CD14-positive monocyte (primary cell): Measurements from ENCODE around the gene SPAG7. TPM values are rescaled to one million over a fixed set of nuclear protein-coding genes. Genes with fewer than 3 reads are reported as not detected.
A peak's percentile ranks its signal among the peaks of the same experiment; 100 is the strongest.

Experiments used
- DNase-seq, 3 donors: peaks; one replicate each; pipeline ENCODE4 v3.0.0-alpha.2; 2011 to 2022
- H2AFZ ChIP-seq: 2 replicates; pipeline ENCODE4 v1.6.0; 2012; ENCODE audit warnings: mild to moderate bottlenecking, low read depth, low read length, inconsistent platforms; ENCODE audit not compliant: insufficient read depth, poor library complexity, severe bottlenecking
- H3K27ac ChIP-seq, 2 donors: 1 replicate in 1 of 2; 2 replicates in 1 of 2; pipeline ENCODE4 v1.5.1; 2012 to 2013; ENCODE audit warnings: low read length in 2 of 2, control low read depth in 1 of 2, inconsistent platforms in 1 of 2, low read depth in 1 of 2, mild to moderate bottlenecking in 1 of 2
- H3K27me3 ChIP-seq, 2 donors: one replicate each; pipeline versions ENCODE4 v1.6.0 to v1.6.1; 2011 to 2013; ENCODE audit warnings: low read length in 2 of 2; ENCODE audit not compliant: control insufficient read depth in 2 of 2, insufficient read depth in 2 of 2
- H3K36me3 ChIP-seq, 2 donors: replicated peaks in 1 of 2; 1 replicate in 1 of 2; 2 replicates in 1 of 2; pipeline versions ENCODE4 v1.5.1 to v1.6.1; 2012 to 2013; ENCODE audit warnings: low read length in 2 of 2, control low read depth in 1 of 2, inconsistent platforms in 1 of 2, mild to moderate bottlenecking in 1 of 2; ENCODE audit not compliant: insufficient read depth in 2 of 2, control insufficient read depth in 1 of 2
- H3K4me1 ChIP-seq, 2 donors: 1 replicate in 1 of 2; 2 replicates in 1 of 2; pipeline versions ENCODE4 v1.5.1 to v1.6.1; 2012 to 2013; ENCODE audit warnings: low read length in 2 of 2, control low read depth in 1 of 2, inconsistent platforms in 1 of 2, mild to moderate bottlenecking in 1 of 2, moderate library complexity in 1 of 2; ENCODE audit not compliant: insufficient read depth in 2 of 2, control insufficient read depth in 1 of 2
- H3K4me2 ChIP-seq: replicated peaks from 2 replicates; pipeline ENCODE3; 2012; ENCODE audit warnings: low read length, moderate library complexity, mild to moderate bottlenecking; ENCODE audit not compliant: poor library complexity, severe bottlenecking; ENCODE audit errors: extremely low read depth
- H3K4me3 ChIP-seq, 3 experiments: fragments of 200-600 bp in 1 of 3; sonication (generic) in 1 of 3; replicated peaks in 1 of 3; 1 replicate in 2 of 3; 2 replicates in 1 of 3; pipeline ENCODE4 v1.5.1; 2011 to 2013; ENCODE audit warnings: low read length in 3 of 3, mild to moderate bottlenecking in 3 of 3, control low read depth in 2 of 3, low read depth in 2 of 3, inconsistent platforms in 1 of 3, moderate library complexity in 1 of 3
- H3K79me2 ChIP-seq: 2 replicates; pipeline ENCODE4 v1.6.0; 2012; ENCODE audit warnings: mild to moderate bottlenecking, control low read depth, inconsistent platforms, low read length, moderate library complexity; ENCODE audit not compliant: insufficient read depth
- H3K9ac ChIP-seq: 2 replicates; pipeline ENCODE4 v1.6.0; 2017; ENCODE audit warnings: low read length, mild to moderate bottlenecking; ENCODE audit not compliant: insufficient read depth, poor library complexity, severe bottlenecking
- H3K9me3 ChIP-seq, 2 donors: replicated peaks in 1 of 2; 1 replicate in 1 of 2; 2 replicates in 1 of 2; pipeline versions ENCODE4 v1.5.1 to v1.6.1; 2012 to 2013; ENCODE audit warnings: low read length in 2 of 2, control low read depth in 1 of 2; ENCODE audit not compliant: control insufficient read depth in 1 of 2, insufficient read depth in 1 of 2
- H4K20me1 ChIP-seq: 2 replicates; pipeline ENCODE4 v1.6.0; 2012; ENCODE audit warnings: mild to moderate bottlenecking, low read length, control low read depth, moderate library complexity; ENCODE audit not compliant: insufficient read depth
- H3K27ac Mint-ChIP-seq, 7 donors: one replicate each; pipeline ENCODE4 v1.8.0; 2020; ENCODE audit warnings: mild to moderate bottlenecking in 7 of 7, mixed read lengths in 7 of 7, moderate library complexity in 6 of 7, inconsistent platforms in 2 of 7
- H3K27me3 Mint-ChIP-seq, 3 donors: one replicate each; pipeline ENCODE4 v1.8.0; 2021 to 2022; ENCODE audit warnings: low read depth in 3 of 3, mild to moderate bottlenecking in 3 of 3, mixed read lengths in 3 of 3, moderate library complexity in 3 of 3, inconsistent platforms in 1 of 3
- H3K36me3 Mint-ChIP-seq, 2 donors: one replicate each; pipeline ENCODE4 v1.8.0; 2020; ENCODE audit warnings: mixed read lengths in 2 of 2, inconsistent platforms in 1 of 2, mild to moderate bottlenecking in 1 of 2
- H3K4me1 Mint-ChIP-seq: one replicate; pipeline ENCODE4 v1.8.0; 2020; ENCODE audit warnings: mild to moderate bottlenecking, mixed read lengths
- H3K4me3 Mint-ChIP-seq, 2 donors: one replicate each; pipeline ENCODE4 v1.8.0; 2020; ENCODE audit warnings: mild to moderate bottlenecking in 2 of 2, mixed read lengths in 2 of 2, moderate library complexity in 1 of 2
- H3K9me3 Mint-ChIP-seq, 7 donors: one replicate each; pipeline ENCODE4 v1.8.0; 2020 to 2022; ENCODE audit warnings: mixed read lengths in 7 of 7, mild to moderate bottlenecking in 6 of 7, moderate library complexity in 6 of 7, inconsistent platforms in 2 of 7
- WGBS: methylation state at CpG from one replicate; pipeline ENCODE4 v1.1.5; 2013; ENCODE audit warnings: missing lambda C conversion rate; ENCODE audit not compliant: insufficient coverage; 5-methylcytosine and 5-hydroxymethylcytosine counted together
- intact Hi-C, 2 donors: fragments of 100-400 bp; cut with micrococcal nuclease; formaldehyde crosslinking; loops; one replicate each; pipeline versions ENCODE4 v1.15.0 to v1.15.1; 2023
- polyA plus RNA-seq, 3 donors: library from polyadenylated mRNA; depleted of rRNA in 1 of 3; unstranded in 2 of 3; stranded (reverse) in 1 of 3; fragments of 300-500 nt in 2 of 3; fragments of >200 nt in 1 of 3; fragmentation: Illumina TruSeq in 2 of 3; gene quantifications; 1 replicate in 2 of 3; 2 replicates in 1 of 3; pipeline ENCODE4 v1.2.3, GENCODE V29; 2012 to 2021
- TF ChIP-seq, protein P1 (sequence below): fragments of 200-600 bp; IDR thresholded peaks from one replicate; pipeline ENCODE4 v1.8.0; 2022; ENCODE audit warnings: antibody characterized with exemption, mild to moderate bottlenecking

Gene SPAG7
- polyA plus RNA-seq, 3 donors, result 75.6 to 96.7 (median 85.1) TPM

GRCh38 chr17:4968486-4969046, 949 bp upstream of the SPAG7 start:
- Mint-ChIP-seq H3K4me1 (peaks cover 43% of the 10 kb centered on the region), H3K36me3 (peaks cover 52 to 58% of the 10 kb centered on the region in 2 donors), H3K9me3 (peaks cover 0 to 2% (median 0%) of the 10 kb centered on the region in 7 donors), H3K27ac (peak overlapping the region in 2 of 7 donors; percentile 20 to 66), H3K4me3 (no peak overlapping the region), H3K27me3 (peaks cover 0 to 4% (median 2%) of the 10 kb centered on the region in 3 donors)
- intact Hi-C loops, result no loop called here
- Histone ChIP-seq H3K27ac (peak overlapping the region; percentile 94 to 96), H3K79me2 (peaks cover 44% of the 10 kb centered on the region), H3K9ac (peak overlapping the region; percentile 71), H2AFZ (peak overlapping the region; percentile 88), H3K4me3 (peak overlapping the region; percentile 46 to 99 (median 67)), H3K4me2 (peak overlapping the region; percentile 100), H3K36me3 (peaks cover 34 to 42% of the 10 kb centered on the region in 2 donors), H3K9me3 (no peaks in the 10 kb centered on the region), H3K27me3 (no peaks in the 10 kb centered on the region), H3K4me1 (peaks cover 48 to 69% of the 10 kb centered on the region in 2 donors), H4K20me1 (peaks cover 3% of the 10 kb centered on the region)
- TF ChIP-seq, protein P1, sequence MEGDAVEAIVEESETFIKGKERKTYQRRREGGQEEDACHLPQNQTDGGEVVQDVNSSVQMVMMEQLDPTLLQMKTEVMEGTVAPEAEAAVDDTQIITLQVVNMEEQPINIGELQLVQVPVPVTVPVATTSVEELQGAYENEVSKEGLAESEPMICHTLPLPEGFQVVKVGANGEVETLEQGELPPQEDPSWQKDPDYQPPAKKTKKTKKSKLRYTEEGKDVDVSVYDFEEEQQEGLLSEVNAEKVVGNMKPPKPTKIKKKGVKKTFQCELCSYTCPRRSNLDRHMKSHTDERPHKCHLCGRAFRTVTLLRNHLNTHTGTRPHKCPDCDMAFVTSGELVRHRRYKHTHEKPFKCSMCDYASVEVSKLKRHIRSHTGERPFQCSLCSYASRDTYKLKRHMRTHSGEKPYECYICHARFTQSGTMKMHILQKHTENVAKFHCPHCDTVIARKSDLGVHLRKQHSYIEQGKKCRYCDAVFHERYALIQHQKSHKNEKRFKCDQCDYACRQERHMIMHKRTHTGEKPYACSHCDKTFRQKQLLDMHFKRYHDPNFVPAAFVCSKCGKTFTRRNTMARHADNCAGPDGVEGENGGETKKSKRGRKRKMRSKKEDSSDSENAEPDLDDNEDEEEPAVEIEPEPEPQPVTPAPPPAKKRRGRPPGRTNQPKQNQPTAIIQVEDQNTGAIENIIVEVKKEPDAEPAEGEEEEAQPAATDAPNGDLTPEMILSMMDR, result no peak
- no peak for DNase-seq
- 69% methylated on average over 18 of the region's 23 CpGs for WGBS

DNA sequence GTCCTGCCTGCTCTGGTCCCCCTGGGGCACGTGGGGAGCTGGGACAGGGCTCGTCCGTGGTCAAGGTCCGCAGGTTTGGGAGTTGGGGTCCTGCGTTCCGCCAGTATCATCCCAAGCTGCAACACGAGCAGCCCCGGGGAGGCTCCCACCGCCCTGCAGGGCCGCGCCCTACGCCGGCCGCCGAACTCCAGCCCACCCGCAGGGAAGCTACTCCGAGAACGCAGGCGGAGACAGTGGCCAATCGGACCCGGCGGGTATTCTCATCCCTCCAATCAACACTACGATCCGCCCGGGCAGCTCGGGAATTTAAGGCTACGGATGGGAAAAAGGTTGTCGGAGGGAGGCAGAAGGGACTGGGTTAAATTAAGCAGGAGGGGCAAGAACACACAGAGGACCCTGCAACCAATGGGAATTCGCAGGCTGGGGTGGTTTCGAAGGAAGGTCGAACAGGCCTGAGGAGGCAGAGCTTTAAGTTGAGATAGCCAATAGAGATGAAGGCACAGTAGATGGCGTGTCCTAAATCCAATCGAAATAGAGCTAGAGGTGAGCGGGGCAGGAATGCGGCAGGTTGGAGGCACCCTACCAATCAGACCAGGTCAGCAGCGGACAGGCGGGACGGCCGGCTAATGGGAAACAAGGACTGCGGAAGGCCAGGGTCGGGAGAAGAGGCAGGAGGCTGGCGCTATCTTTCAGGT, 626 bp downstream of the SPAG7 start:
- Histone ChIP-seq H4K20me1 (no peaks in the 10 kb centered on the region), H3K9ac (peak overlapping the region; percentile 71), H3K79me2 (peaks cover 36% of the 10 kb centered on the region), H3K27ac (peak overlapping the region; percentile 94 to 96), H3K4me3 (peak overlapping the region; percentile 43 to 99 (median 67)), H3K4me2 (peak overlapping the region; percentile 100), H3K27me3 (no peaks in the 10 kb centered on the region), H2AFZ (peak overlapping the region; percentile 88), H3K36me3 (peaks cover 25 to 32% of the 10 kb centered on the region in 2 donors), H3K4me1 (peaks cover 33 to 58% of the 10 kb centered on the region in 2 donors), H3K9me3 (no peaks in the 10 kb centered on the region)
- peak; percentile 98 to 99 (median 98) for DNase-seq
- Mint-ChIP-seq H3K4me3 (no peak overlapping the region), H3K27me3 (peaks cover 0 to 4% (median 2%) of the 10 kb centered on the region in 3 donors), H3K9me3 (peaks cover 0 to 2% (median 0%) of the 10 kb centered on the region in 7 donors), H3K27ac (no peak overlapping the region), H3K36me3 (peaks cover 41 to 44% of the 10 kb centered on the region in 2 donors), H3K4me1 (peaks cover 32% of the 10 kb centered on the region)
- TF ChIP-seq, protein P1, result no peak
- intact Hi-C loops, result loop anchor here (1.0 to 2.0 kb wide), 4 partner anchors 18 to 66 kb away; partner anchors contain the start of genes PFN1 (in 1 of the 2), RNF167 (in 1 of the 2) and SLC25A11 (in 1 of the 2)
- 0% methylated on average over 31 of the region's 42 CpGs for WGBS
